ENCODE measurements around the gene INPP5A. TPM values are rescaled to one million over a fixed set of nuclear protein-coding genes. Genes with fewer than 3 reads are reported as not detected.

INPP5A gene
- total RNA-seq: 10 to 100 TPM; 24.7 to 41.3 (median 33.7) TPM
- polyA plus RNA-seq: 10 to 100 TPM; 11.1 to 16.5 (median 11.7) TPM
- long read RNA-seq, donor 1, partial matches to known transcripts: 0 of 2 reads
- long read RNA-seq, donor 1, other reads (novel, unspliced or antisense): 0 of 2 reads
- long read RNA-seq, donor 2, partial matches to known transcripts: 7 of 10 reads
- long read RNA-seq, donor 2, other reads (novel, unspliced or antisense): 0 of 10 reads

GRCh38 chr10:132537684-132538001, at the start of gene INPP5A:
Gene INPP5A, plus strand, starts transcription at chr10:132537787. Its CDS starts 310 bp downstream, at chr10:132538097.
- H3K27me3 ChIP-seq (replicated peaks in 1 of 7): no peaks in the 10 kb centered on the region
- peaks cover 41 to 81% (median 65%) of the 10 kb centered on the region in 6 donors for H3K4me1 ChIP-seq
- WGBS, 5 donors: 0 to 1% (median 1%) methylated on average over 13 to 50 of the region's 50 CpGs
- H3K36me3 ChIP-seq: peaks cover 0 to 6% (median 0%) of the 10 kb centered on the region in 6 donors
- peak within 1 kb of the TSS; percentile 55 to 89 (median 62) for H3K4me3 ChIP-seq
- no peaks in the 10 kb centered on the region for H3K9me3 ChIP-seq
- TF ChIP-seq CTCF (IDR thresholded peaks at IDR 0.05 in 8 of 11, conservative IDR thresholded peaks at IDR 0.05 in 3 of 11) (no peak), POLR2A (IDR thresholded peaks at IDR 0.05) (peak in 2 of 3 donors; percentile 48 to 75), POLR2AphosphoS5 (IDR thresholded peaks at IDR 0.05) (peak; percentile 91 to 94 (median 92))
- H3K27ac ChIP-seq: peak within 1 kb of the TSS; percentile 73 to 96 (median 88)
- DNase-seq: no peak
- intact Hi-C loops (cut with DNase I; ENCODE audit: low total_unique reads): loop anchor here (10.0 kb wide), 2 partner anchors 83 to 97 kb away; no protein-coding TSS in a partner anchor

GRCh38 chr10:132488231-132488821, 49.3 kb upstream of the INPP5A start:
- H3K4me1 ChIP-seq: peaks cover 0 to 6% (median 2%) of the 10 kb centered on the region in 6 donors
- peak; percentile 42 for DNase-seq
- TF ChIP-seq POLR2A (IDR thresholded peaks at IDR 0.05) (no peak), POLR2AphosphoS5 (IDR thresholded peaks at IDR 0.05) (no peak), CTCF (IDR thresholded peaks at IDR 0.05 in 8 of 11, conservative IDR thresholded peaks at IDR 0.05 in 3 of 11) (no peak)
- 90 to 94% (median 90%) methylated on average over 11 to 16 of the region's 16 CpGs for WGBS, 5 donors
- H3K4me3 ChIP-seq: no peak overlapping the region
- no peaks in the 10 kb centered on the region for H3K27me3 ChIP-seq (replicated peaks in 1 of 7)
- no peak overlapping the region for H3K27ac ChIP-seq
- intact Hi-C loops (cut with DNase I; ENCODE audit: low total_unique reads): no loop called here
- no peaks in the 10 kb centered on the region for H3K9me3 ChIP-seq
- H3K36me3 ChIP-seq: no peaks in the 10 kb centered on the region

- Histone ChIP-seq H3K27me3 (replicated peaks in 1 of 7) (no peaks in the 10 kb centered on the region), H3K4me1 (peaks cover 0 to 14% (median 4%) of the 10 kb centered on the region in 6 donors), H3K4me3 (no peak overlapping the region), H3K36me3 (no peaks in the 10 kb centered on the region), H3K9me3 (no peaks in the 10 kb centered on the region), H3K27ac (no peak overlapping the region)
- no peak for TF ChIP-seq POLR2A (IDR thresholded peaks at IDR 0.05)
- TF ChIP-seq POLR2AphosphoS5 (IDR thresholded peaks at IDR 0.05): no peak
- TF ChIP-seq CTCF (IDR thresholded peaks at IDR 0.05 in 8 of 11, conservative IDR thresholded peaks at IDR 0.05 in 3 of 11): no peak
- 87 to 92% (median 90%) methylated on average over 18 to 21 of the region's 21 CpGs for WGBS, 5 donors
- intact Hi-C loops (cut with DNase I; ENCODE audit: low total_unique reads): no loop called here
- DNase-seq: peak; percentile 41
Measured at GRCh38 chr10:132489053-132489703, 48.4 kb upstream of the INPP5A start.
